HG02981 (cell line): ENCODE results near the gene FSTL4.

ENCODE experiments used
- ATAC-seq: cut with Tn5 transposase; IDR thresholded peaks from one replicate; pipeline ENCODE4 v1.9.1; 2021; ENCODE audit warnings: mild to moderate bottlenecking, moderate library complexity; ENCODE audit not compliant: unreplicated experiment

FSTL4 gene

GRCh38 chr5:133393776-133394476 lies 218.4 kb downstream of the FSTL4 start:
- ATAC-seq = no peak

DNA sequence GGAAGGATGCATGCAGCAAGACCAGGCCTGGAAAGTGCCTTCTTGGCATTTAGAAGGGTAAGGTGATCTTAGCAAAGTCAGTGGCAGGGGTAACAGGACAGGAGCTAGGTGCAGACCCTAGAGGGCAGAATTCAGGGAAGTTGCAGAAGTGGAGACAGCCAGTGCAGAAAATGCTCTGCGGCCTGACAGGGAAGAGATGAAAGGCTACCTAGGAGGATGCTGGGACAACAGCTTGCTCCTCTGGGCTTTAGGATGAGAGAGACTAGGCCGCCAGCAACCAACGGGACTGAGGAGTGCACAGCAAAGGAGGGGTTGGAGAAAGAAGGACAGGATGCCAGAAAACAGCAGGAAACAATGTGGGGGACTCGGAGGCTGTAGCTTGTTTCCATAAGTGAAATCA lies 219.9 kb downstream of the FSTL4 start:
- ATAC-seq = no peak

- ATAC-seq = no peak
Observed at GRCh38 chr5:133391354-133392136, 220.8 kb downstream of the FSTL4 start.

GRCh38 chr5:133390416-133391353 lies 221.7 kb downstream of the FSTL4 start:
- ATAC-seq = no peak

GRCh38 chr5:133389066-133389590 lies 223.2 kb downstream of the FSTL4 start:
- ATAC-seq = no peak

GRCh38 chr5:133387621-133388020 lies 224.7 kb downstream of the FSTL4 start:
- no peak for ATAC-seq

- no peak for ATAC-seq
Observed at GRCh38 chr5:133387091-133387490, 225.2 kb downstream of the FSTL4 start.

DNA sequence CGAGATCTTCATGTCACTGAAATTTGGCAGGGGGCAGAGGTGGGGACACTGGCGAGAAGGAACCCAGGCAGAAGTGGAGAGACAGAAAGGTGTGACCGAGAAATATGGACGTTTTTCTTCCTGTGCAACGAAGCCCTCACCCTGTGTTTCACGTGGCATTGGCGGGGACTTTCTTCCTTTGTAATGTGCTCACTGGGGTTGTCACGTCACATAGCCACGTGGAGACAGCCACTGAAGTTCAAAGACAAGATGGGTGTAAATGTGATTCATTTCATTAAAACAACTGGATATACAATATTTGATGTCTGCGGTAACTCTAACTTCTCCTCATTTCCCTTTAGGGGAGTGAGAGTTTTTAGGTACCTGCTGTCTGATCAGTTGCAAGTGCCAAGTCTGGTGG lies 225.7 kb downstream of the FSTL4 start:
- ATAC-seq = no peak

GRCh38 chr5:133385346-133385745 lies 227.0 kb downstream of the FSTL4 start:
- ATAC-seq = no peak

GRCh38 chr5:133384903-133385302 lies 227.4 kb downstream of the FSTL4 start:
- ATAC-seq = no peak

GRCh38 chr5:133384120-133384855 lies 228.1 kb downstream of the FSTL4 start:
- ATAC-seq = no peak

GRCh38 chr5:133383580-133383939 lies 228.8 kb downstream of the FSTL4 start:
- no peak for ATAC-seq

DNA sequence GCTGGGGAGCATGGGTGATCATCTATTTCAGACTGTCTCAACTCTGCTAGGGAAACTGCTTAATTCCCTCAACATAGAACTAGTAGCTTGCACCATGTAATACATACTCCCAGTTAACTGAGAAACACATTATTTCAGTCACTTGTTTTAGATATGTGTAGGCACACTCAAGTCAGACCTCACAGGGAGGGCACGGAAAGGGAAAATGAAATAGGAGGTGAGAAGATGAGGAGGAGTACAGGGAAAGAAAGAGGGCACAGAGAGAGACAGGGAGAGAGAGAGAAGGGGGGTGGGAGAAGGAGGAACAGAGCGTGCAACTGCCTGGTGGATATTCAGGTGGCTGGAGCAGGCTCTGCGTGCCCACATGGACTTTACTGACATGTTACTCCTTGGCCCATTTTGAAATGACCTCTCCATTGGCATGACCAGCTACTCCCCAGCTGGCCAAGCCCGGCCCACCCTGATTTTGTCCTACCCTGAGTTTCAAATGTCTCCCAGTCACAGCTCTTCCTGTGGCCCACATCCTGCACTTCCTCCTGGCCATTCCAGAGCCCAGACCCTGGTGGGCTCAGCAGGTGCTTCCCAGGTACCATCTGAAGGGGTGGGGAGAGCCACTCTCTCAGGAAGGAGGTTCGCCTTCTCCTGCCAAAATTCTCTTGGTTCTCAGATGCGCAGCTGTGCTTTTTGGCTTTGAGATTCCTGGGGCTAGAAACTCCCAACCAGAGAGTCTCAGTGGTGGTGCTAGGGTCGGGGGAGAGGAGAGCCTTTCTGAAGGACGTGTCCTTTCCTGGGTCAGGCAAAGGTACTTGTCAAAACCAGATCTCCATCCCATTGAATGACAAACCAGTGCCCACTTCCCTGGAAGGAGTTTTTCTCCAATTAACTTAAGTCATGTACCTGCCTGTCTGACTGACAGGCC lies 229.4 kb downstream of the FSTL4 start:
- ATAC-seq = no peak

- ATAC-seq = no peak
Observed at GRCh38 chr5:133381571-133382365, 230.6 kb downstream of the FSTL4 start.

GRCh38 chr5:133381041-133381440 lies 231.3 kb downstream of the FSTL4 start:
- ATAC-seq = no peak

DNA sequence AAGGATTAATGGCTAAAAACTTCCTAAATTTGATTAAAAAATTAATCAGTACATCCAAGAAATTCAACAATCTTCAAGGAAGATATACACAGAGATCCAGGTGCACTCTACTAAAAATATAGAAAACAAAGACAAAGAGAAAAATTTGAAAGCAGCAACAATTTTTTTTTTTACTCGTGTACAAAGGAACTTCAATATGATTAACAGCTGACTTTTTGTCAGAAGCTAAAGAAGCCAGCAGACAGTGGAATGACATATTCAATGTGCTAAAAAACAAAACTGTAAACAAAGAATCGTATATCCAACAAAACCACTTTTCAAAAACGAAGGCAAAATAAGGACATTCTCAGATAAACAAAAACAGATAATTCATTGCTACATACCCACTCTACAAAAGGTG lies 234.6 kb downstream of the FSTL4 start:
- no peak for ATAC-seq

GRCh38 chr5:133376986-133377385 lies 235.4 kb downstream of the FSTL4 start:
- no peak for ATAC-seq

DNA sequence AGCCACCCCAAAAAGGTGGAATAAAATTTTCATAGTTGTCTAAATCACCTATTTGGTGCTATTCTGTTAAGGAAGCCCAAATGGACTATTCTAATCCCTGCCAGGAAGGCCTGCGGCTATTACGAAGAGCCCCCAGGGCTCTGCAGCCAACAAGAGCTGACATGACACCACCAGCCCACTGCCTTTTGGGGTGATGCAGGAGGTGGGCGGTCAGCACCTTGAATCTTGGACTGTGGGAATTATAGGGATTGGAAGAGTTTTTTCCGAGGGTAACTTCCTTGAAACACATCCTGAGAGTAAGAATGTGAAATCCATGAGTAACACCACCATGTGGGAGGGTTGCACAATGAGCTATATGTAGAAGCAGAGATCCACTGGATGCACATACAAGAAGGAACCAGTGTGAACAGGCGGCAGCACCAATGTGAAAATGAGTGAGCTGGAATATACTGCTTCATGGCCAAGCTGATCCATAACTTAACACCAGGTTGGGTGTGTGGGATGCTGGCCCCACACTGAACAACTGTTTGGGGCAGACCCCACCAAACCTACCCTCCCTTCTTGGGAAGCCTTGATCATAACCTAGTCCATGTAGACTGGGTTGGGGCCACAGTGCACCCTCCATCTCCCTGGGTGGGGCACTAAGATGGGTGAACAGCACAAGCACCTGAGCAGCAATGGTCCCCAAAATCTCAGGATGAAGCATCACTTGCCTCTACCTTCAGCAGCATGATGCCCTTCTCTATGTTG lies 239.0 kb downstream of the FSTL4 start:
- no peak for ATAC-seq
